ENCODE measurements around the gene COL6A5. TPM values are rescaled to one million over a fixed set of nuclear protein-coding genes. Genes with fewer than 3 reads are reported as not detected.

COL6A5 gene
- total and polyA plus RNA-seq, 12 donors, result not detected

GRCh38 chr3:130490241-130490640, 144.8 kb downstream of the COL6A5 start:
- DNase-seq (no peak), ATAC-seq (peak in 3 of 8 donors; percentile 42 to 58 (median 46))
- TF ChIP-seq CTCF (IDR thresholded peaks at IDR 0.05), result no peak
- H3K9me3 ChIP-seq, result no peaks in the 10 kb centered on the region
- H3K27ac ChIP-seq, result no peak overlapping the region
- H3K4me1 ChIP-seq, result peaks cover 0 to 3% (median 0%) of the 10 kb centered on the region in 9 donors
- H3K4me3 ChIP-seq, result no peak overlapping the region
- H3K27me3 ChIP-seq, result no peaks in the 10 kb centered on the region
- intact Hi-C loops (cut with DNase I), result no loop called here
- H3K36me3 ChIP-seq, result no peaks in the 10 kb centered on the region
- WGBS, 2 donors, result 66 to 72% methylated on average over 1 of the region's 1 CpG

GRCh38 chr3:130491431-130491830, 146.0 kb downstream of the COL6A5 start:
- TF ChIP-seq CTCF (IDR thresholded peaks at IDR 0.05), result no peak
- Histone ChIP-seq H3K4me1 (peaks cover 0 to 3% (median 0%) of the 10 kb centered on the region in 9 donors), H3K27ac (no peak overlapping the region), H3K9me3 (no peaks in the 10 kb centered on the region), H3K27me3 (no peaks in the 10 kb centered on the region), H3K4me3 (no peak overlapping the region), H3K36me3 (no peaks in the 10 kb centered on the region)
- 69 to 78% methylated on average over 6 of the region's 6 CpGs for WGBS, 2 donors
- ATAC-seq, result no peak
- DNase-seq, result no peak
- intact Hi-C loops (cut with DNase I), result no loop called here

GRCh38 chr3:130504701-130505100, 159.2 kb downstream of the COL6A5 start:
- H3K27me3 ChIP-seq, result peaks cover 0 to 12% (median 3%) of the 10 kb centered on the region in 7 donors
- DNase-seq (no peak), ATAC-seq (no peak)
- no peak overlapping the region for H3K27ac ChIP-seq
- H3K9me3 ChIP-seq, result no peaks in the 10 kb centered on the region
- 92 to 94% methylated on average over 2 of the region's 2 CpGs for WGBS, 2 donors
- intact Hi-C loops (cut with DNase I), result no loop called here
- H3K36me3 ChIP-seq, result no peaks in the 10 kb centered on the region
- TF ChIP-seq CTCF (IDR thresholded peaks at IDR 0.05), result no peak
- peaks cover 0 to 11% (median 0%) of the 10 kb centered on the region in 9 donors for H3K4me1 ChIP-seq
- no peak overlapping the region for H3K4me3 ChIP-seq

- intact Hi-C loops (cut with DNase I), result no loop called here
- no peak for ATAC-seq
- H3K27me3 ChIP-seq, result peaks cover 0 to 12% (median 3%) of the 10 kb centered on the region in 7 donors
- H3K4me1 ChIP-seq, result peaks cover 0 to 12% (median 0%) of the 10 kb centered on the region in 9 donors
- TF ChIP-seq CTCF (IDR thresholded peaks at IDR 0.05), result no peak
- no peaks in the 10 kb centered on the region for H3K36me3 ChIP-seq
- H3K4me3 ChIP-seq, result no peak overlapping the region
- no peak overlapping the region for H3K27ac ChIP-seq
- DNase-seq, result no peak
- H3K9me3 ChIP-seq, result no peaks in the 10 kb centered on the region
- 80% methylated on average over 3 of the region's 3 CpGs for WGBS, 2 donors
Observed at GRCh38 chr3:130506031-130506430, 160.6 kb downstream of the COL6A5 start.
